ENCODE results near the gene RTP3.
"Not testable (repeated sequence)": the region's sequence is repeated elsewhere in the genome, so short reads cannot be mapped to it uniquely, and the experiment has no call there.

The RTP3 gene

GRCh38 chr3:46524008-46524407, 26.2 kb downstream of the RTP3 start:
- no peak for TF ChIP-seq ZFX (IDR thresholded peaks at IDR 0.05)
- TF ChIP-seq, protein P1, sequence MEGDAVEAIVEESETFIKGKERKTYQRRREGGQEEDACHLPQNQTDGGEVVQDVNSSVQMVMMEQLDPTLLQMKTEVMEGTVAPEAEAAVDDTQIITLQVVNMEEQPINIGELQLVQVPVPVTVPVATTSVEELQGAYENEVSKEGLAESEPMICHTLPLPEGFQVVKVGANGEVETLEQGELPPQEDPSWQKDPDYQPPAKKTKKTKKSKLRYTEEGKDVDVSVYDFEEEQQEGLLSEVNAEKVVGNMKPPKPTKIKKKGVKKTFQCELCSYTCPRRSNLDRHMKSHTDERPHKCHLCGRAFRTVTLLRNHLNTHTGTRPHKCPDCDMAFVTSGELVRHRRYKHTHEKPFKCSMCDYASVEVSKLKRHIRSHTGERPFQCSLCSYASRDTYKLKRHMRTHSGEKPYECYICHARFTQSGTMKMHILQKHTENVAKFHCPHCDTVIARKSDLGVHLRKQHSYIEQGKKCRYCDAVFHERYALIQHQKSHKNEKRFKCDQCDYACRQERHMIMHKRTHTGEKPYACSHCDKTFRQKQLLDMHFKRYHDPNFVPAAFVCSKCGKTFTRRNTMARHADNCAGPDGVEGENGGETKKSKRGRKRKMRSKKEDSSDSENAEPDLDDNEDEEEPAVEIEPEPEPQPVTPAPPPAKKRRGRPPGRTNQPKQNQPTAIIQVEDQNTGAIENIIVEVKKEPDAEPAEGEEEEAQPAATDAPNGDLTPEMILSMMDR (conservative IDR thresholded peaks at IDR 0.05) = no peak
- no peak overlapping the region for H3K27ac ChIP-seq

- no peak overlapping the region for H3K27ac ChIP-seq
- TF ChIP-seq ZFX (IDR thresholded peaks at IDR 0.05) = no peak
- TF ChIP-seq, protein P1 (conservative IDR thresholded peaks at IDR 0.05) = no peak
These were observed 27.1 kb downstream of the RTP3 start for GRCh38 chr3:46524832-46525231.

- no peak overlapping the region for H3K27ac ChIP-seq
- TF ChIP-seq ZFX (IDR thresholded peaks at IDR 0.05) = no peak
These were observed 29.5 kb downstream of the RTP3 start for GRCh38 chr3:46527239-46527638.

- TF ChIP-seq, protein P1 (conservative IDR thresholded peaks at IDR 0.05) = no peak
- TF ChIP-seq ZFX (IDR thresholded peaks at IDR 0.05) = no peak
These were observed 35.3 kb downstream of the RTP3 start for GRCh38 chr3:46533091-46533490.

GRCh38 chr3:46535746-46536145, 38.0 kb downstream of the RTP3 start:
- TF ChIP-seq, protein P1 (conservative IDR thresholded peaks at IDR 0.05) = no peak
- TF ChIP-seq ZFX (IDR thresholded peaks at IDR 0.05) = no peak
- no peak overlapping the region for H3K27ac ChIP-seq

More at GRCh38 chr3:46533091-46533490, 35.3 kb downstream of the RTP3 start:
- no peak overlapping the region for H3K27ac ChIP-seq

DNA sequence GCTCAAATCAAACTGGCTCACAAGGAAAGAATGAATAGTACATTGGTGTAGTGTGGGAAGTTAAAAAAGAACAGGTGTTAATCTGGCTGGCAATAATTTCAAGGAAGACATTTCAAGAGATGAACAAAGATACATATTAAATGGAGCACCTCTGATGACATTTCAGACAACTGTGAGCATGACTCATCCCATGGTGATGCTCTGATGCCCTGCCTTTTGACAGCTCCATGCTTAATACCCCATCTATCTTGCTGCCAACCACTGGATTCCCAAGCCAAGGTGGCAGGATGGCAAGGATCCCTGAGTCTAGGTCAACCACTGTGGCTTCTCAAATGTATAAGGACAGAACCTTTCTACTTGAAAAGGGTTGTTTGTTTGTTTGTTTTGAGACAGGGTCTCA, 39.0 kb downstream of the RTP3 start:
- no peak for TF ChIP-seq ZFX (IDR thresholded peaks at IDR 0.05)
- TF ChIP-seq, protein P1 (conservative IDR thresholded peaks at IDR 0.05) = no peak
- no peak overlapping the region for H3K27ac ChIP-seq

DNA sequence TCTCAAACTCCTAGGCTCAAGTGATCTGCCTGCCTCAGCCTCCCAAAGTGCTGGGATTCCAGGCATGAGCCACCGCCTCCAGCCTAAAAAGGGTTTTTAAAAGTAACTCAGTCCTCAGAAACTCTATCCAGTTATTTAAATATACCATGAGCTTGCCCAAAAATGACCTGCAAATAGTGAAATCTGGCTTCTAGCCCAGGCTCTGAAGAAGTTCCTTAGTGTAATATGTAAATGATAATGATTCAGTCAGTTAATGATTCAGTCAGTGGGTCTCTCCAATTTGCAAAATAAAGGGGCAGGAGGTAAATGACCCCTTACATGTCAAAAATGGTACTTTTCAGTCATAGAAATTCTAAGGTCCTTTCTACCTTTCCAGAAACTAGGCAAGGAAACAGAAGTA, 39.5 kb downstream of the RTP3 start:
- no peak overlapping the region for H3K27ac ChIP-seq
- no peak for TF ChIP-seq ZFX (IDR thresholded peaks at IDR 0.05)
- TF ChIP-seq, protein P1 (conservative IDR thresholded peaks at IDR 0.05) = no peak

DNA sequence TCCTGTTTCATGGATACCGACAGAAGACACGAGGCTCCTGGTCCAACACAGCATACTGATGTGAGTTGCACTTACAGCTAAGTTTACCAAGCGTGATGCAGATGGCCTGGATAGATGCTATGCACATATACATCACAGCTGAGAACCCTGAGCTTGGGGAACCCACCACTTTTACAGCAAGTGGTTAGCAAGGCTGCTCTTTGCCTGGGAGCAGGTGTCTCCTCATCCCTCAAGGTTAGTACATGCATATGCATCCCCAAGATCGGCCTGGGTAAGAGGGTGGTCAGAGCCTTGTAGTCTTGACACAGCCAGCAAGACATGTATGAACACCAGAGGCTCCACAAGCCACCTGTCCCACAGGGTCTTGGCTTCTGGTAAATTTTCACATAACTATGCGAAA, 40.0 kb downstream of the RTP3 start:
- TF ChIP-seq, protein P1 (conservative IDR thresholded peaks at IDR 0.05) = no peak
- no peak for TF ChIP-seq ZFX (IDR thresholded peaks at IDR 0.05)
- no peak overlapping the region for H3K27ac ChIP-seq

- H3K27ac ChIP-seq = not testable (repeated sequence)
These were observed 40.6 kb downstream of the RTP3 start for GRCh38 chr3:46538425-46538802.

Measured in C4-2B (cell line).